A673 (cell line): ENCODE measurements around the gene GNAT2. TPM values are rescaled to one million over a fixed set of nuclear protein-coding genes. Genes with fewer than 3 reads are reported as not detected.

Experiments used
- BruUV-seq: library from RNA; stranded (reverse); fragments of 400-500 nt; replicated peaks from 2 replicates; lab custom pipeline; 2021; lab: Mats Ljungman, UMichigan
- CTCF ChIA-PET: fragments of 300-600 bp; sonication (Branson Sonifier 250); formaldehyde crosslinking; loops from one replicate; lab custom pipeline; 2022; ENCODE audit warnings: antibody characterized with exemption; lab: Charles Lee
- POLR2A ChIA-PET: fragments of 300-600 bp; sonication (Branson Sonifier 250); formaldehyde crosslinking; loops from one replicate; lab custom pipeline; 2022; ENCODE audit warnings: antibody characterized with exemption; ENCODE audit not compliant: low non-redundant PET; lab: Charles Lee
- DNase-seq: peaks from one replicate; pipeline ENCODE4 v3.0.0-alpha.2; 2015; ENCODE audit warnings: low spot score
- H3K27ac ChIP-seq: fragments of 200-600 bp; sonication (generic); 2 replicates; pipeline ENCODE4 v1.5.1; 2016; ENCODE audit warnings: mixed run types, low read depth, mild to moderate bottlenecking, mixed read lengths, antibody characterized with exemption, low read length; ENCODE audit not compliant: poor library complexity, severe bottlenecking
- H3K27me3 ChIP-seq: fragments of 200-600 bp; sonication (generic); replicated peaks from 2 replicates; pipeline ENCODE4 v1.6.1; 2017; ENCODE audit warnings: mixed run types, low read depth, mild to moderate bottlenecking, mixed read lengths, antibody characterized with exemption, low read length; ENCODE audit not compliant: insufficient read depth, poor library complexity
- H3K36me3 ChIP-seq: fragments of 200-600 bp; sonication (generic); 2 replicates; pipeline ENCODE4 v1.6.1; 2016; ENCODE audit warnings: mixed run types, mild to moderate bottlenecking, mixed read lengths, antibody characterized with exemption, low read length; ENCODE audit not compliant: insufficient read depth, poor library complexity, severe bottlenecking
- H3K4me1 ChIP-seq: fragments of 200-600 bp; sonication (generic); 2 replicates; pipeline ENCODE4 v1.6.1; 2017; ENCODE audit warnings: mixed run types, mild to moderate bottlenecking, mixed read lengths, antibody characterized with exemption, low read length; ENCODE audit not compliant: insufficient read depth, poor library complexity, severe bottlenecking
- H3K4me3 ChIP-seq: fragments of 200-600 bp; sonication (generic); 2 replicates; pipeline ENCODE4 v1.5.1; 2016; ENCODE audit warnings: low read depth, mixed run types, mild to moderate bottlenecking, mixed read lengths, low read length; ENCODE audit not compliant: poor library complexity, severe bottlenecking
- H3K9me3 ChIP-seq: fragments of 200-600 bp; sonication (generic); 2 replicates; pipeline ENCODE4 v1.6.1; 2016; ENCODE audit warnings: mixed run types, low read depth, mild to moderate bottlenecking, mixed read lengths, antibody characterized with exemption, low read length; ENCODE audit not compliant: poor library complexity, severe bottlenecking
- EZH2 ChIP-seq: fragments of 200-600 bp; sonication (generic); IDR thresholded peaks from 2 replicates; pipeline ENCODE4 v1.6.1; 2017; ENCODE audit warnings: borderline replicate concordance, low read depth, mild to moderate bottlenecking, mixed read lengths, antibody characterized with exemption, low read length; ENCODE audit not compliant: poor library complexity, severe bottlenecking
- intact Hi-C: fragments of 100-400 bp; cut with micrococcal nuclease; formaldehyde crosslinking; loops from one replicate; pipeline ENCODE4 v1.10.0; 2022; ENCODE audit not compliant: unreplicated experiment
- total RNA-seq: library from RNA; stranded (reverse); gene quantifications from 2 replicates; pipeline ENCODE4 v1.2.3, GENCODE V29; 2021
- TF ChIP-seq, protein P1 (sequence below): fragments of 300-800, 200-600 bp; sonication (generic); conservative IDR thresholded peaks from 2 replicates; pipeline ENCODE4 v1.5.1; 2017; ENCODE audit warnings: low read depth, mild to moderate bottlenecking, antibody characterized with exemption, low read length, moderate library complexity, mixed read lengths

Gene GNAT2
- total RNA-seq, 1 experiment from 2014 or later: not detected

DNA sequence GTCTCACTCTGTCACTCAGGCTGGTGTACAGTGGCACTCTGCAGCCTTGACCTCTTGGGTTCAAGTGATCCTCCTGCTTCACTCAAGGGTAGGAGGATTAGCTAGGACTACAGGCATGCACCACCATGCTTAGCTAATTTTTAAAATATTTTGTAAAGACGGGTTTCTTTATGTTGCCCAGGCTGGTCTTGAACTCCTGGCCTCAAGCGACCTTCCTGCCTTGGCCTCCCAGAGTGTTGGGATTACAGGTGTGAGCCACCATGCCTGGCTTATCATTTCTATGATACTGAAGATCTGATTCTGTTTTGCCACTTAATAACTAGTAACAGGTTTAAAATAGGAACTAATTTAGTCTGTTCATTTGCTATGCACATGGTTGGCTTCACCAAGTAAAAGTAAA is 37.4 kb downstream of the GNAT2 start:
- H3K36me3 ChIP-seq: peaks cover 64% of the 10 kb centered on the region
- intact Hi-C loops: no loop called here
- H3K4me1 ChIP-seq: no peaks in the 10 kb centered on the region
- no peak for DNase-seq
- no peak overlapping the region for H3K4me3 ChIP-seq
- no peaks in the 10 kb centered on the region for H3K27me3 ChIP-seq
- ChIA-PET CTCF (no interaction called here), POLR2A (no interaction called here)
- no peaks in the 10 kb centered on the region for H3K9me3 ChIP-seq
- no TSS peak for BruUV-seq
- TF ChIP-seq, protein P1, sequence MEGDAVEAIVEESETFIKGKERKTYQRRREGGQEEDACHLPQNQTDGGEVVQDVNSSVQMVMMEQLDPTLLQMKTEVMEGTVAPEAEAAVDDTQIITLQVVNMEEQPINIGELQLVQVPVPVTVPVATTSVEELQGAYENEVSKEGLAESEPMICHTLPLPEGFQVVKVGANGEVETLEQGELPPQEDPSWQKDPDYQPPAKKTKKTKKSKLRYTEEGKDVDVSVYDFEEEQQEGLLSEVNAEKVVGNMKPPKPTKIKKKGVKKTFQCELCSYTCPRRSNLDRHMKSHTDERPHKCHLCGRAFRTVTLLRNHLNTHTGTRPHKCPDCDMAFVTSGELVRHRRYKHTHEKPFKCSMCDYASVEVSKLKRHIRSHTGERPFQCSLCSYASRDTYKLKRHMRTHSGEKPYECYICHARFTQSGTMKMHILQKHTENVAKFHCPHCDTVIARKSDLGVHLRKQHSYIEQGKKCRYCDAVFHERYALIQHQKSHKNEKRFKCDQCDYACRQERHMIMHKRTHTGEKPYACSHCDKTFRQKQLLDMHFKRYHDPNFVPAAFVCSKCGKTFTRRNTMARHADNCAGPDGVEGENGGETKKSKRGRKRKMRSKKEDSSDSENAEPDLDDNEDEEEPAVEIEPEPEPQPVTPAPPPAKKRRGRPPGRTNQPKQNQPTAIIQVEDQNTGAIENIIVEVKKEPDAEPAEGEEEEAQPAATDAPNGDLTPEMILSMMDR: no peak
- no peak for TF ChIP-seq EZH2
- no peak overlapping the region for H3K27ac ChIP-seq

DNA sequence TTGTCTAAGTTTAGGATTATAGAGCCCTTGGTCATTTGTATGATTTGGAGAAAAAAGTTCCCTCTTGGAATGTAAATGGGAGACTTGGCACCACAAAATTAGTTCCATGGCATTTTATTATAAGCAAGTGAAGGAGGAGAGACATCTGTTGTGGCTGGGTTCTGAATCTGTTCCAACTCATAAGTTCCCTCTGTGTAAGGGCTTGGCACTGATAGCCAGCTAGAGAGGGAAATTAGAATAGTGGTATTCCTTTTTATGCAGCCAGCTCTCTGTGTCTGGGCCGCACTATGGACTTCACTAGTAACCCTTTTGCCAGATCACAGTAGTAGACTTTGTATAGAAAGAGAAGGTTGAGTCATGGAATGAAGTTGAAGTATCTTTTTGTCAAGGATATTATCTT is 39.9 kb downstream of the GNAT2 start:
- no TSS peak for BruUV-seq
- no peaks in the 10 kb centered on the region for H3K27me3 ChIP-seq
- TF ChIP-seq EZH2: no peak
- TF ChIP-seq, protein P1: no peak
- H3K4me1 ChIP-seq: no peaks in the 10 kb centered on the region
- ChIA-PET POLR2A (no interaction called here), CTCF (no interaction called here)
- no peak for DNase-seq
- H3K4me3 ChIP-seq: no peak overlapping the region
- intact Hi-C loops: no loop called here
- H3K27ac ChIP-seq: peak overlapping the region; percentile 3
- no peaks in the 10 kb centered on the region for H3K9me3 ChIP-seq
- peaks cover 41% of the 10 kb centered on the region for H3K36me3 ChIP-seq

DNA sequence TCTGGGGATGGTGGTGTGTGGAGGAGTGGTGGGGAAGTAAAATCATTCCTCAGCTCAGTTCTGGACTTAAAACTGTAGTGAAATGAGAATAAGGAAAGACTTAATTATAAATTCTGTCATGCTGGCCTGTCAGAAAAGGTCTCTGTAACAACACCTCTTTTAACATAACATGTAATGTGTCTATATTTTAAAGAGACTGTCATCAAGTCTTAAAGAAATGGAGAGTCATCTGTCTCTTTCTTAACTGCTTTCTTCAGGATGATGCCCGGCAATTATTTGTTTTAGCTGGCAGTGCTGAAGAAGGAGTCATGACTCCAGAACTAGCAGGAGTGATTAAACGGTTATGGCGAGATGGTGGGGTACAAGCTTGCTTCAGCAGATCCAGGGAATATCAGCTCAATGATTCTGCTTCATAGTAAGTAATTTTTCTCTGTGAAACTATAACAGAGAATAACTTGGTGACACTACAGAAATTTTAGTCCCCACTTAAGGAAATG is 40.4 kb downstream of the GNAT2 start:
- ChIA-PET POLR2A (no interaction called here), CTCF (no interaction called here)
- intact Hi-C loops: no loop called here
- Histone ChIP-seq H3K4me1 (no peaks in the 10 kb centered on the region), H3K27me3 (no peaks in the 10 kb centered on the region), H3K36me3 (peaks cover 38% of the 10 kb centered on the region), H3K9me3 (no peaks in the 10 kb centered on the region), H3K4me3 (no peak overlapping the region), H3K27ac (peak overlapping the region; percentile 3)
- DNase-seq: no peak
- BruUV-seq: no TSS peak
- no peak for TF ChIP-seq EZH2
- TF ChIP-seq, protein P1: no peak
